GM21529 (cell line): ENCODE data around the gene XG.
A peak's percentile ranks its signal among the peaks of the same experiment; 100 is the strongest.

ENCODE experiments used
- ATAC-seq: cut with Tn5 transposase; IDR thresholded peaks from one replicate; pipeline ENCODE4 v1.9.1; 2021; ENCODE audit not compliant: unreplicated experiment

XG gene

DNA sequence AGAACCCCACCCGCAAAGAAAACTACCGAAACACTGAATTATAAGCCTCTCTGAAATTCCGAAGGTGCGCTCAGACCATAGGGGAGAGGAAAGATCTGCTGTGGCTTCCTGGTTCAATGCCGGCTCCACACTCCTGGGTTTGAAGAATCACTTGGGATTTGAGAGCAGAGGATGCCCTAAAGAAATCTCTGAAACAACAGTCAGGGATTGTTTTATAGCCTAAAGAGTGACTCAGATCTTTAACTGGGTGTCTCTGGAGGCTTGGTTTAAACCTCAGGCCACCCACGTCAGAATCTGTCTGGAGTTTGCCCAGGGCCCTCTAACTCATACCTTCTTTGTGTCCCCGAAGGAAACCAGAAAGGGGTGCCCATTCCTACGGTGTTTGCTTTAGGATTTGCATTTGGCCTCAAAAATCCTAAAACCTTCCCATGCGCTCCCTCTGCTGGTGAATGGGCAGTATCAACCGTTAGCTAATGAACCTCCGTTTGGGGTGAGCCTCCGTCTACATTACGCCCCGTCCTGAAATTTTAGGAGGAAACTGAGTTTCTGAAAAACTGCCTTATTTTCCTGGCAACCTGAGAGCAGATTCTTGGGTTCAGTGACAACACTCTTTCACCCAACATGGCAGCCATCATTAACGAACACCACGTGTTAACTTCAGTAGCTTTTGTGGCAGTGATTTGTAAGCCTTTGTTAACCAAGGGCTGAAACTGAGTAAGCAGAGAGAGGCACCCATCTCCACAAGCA, 60.5 kb downstream of the XG start:
- ATAC-seq, result peak; percentile 84

DNA sequence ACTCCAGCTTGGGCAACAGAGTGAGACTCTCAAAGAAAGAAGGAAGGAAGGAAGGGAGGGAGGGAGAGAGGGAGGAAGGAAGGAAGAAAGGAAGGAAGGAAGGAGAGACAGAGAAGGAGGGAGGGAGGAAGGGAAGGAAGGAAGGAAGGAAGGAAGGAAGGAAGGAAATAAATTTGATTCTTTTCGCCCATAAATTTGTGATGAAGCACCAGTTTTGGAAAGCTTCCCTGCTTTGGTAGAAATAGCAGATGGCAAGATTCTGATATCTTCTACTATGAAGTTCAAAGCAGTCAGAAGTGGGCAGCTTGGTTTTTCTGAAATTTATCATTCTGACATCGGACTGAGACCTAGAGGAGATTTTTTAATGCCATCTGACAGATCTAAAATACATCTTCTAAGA, 65.2 kb downstream of the XG start:
- no peak for ATAC-seq

DNA sequence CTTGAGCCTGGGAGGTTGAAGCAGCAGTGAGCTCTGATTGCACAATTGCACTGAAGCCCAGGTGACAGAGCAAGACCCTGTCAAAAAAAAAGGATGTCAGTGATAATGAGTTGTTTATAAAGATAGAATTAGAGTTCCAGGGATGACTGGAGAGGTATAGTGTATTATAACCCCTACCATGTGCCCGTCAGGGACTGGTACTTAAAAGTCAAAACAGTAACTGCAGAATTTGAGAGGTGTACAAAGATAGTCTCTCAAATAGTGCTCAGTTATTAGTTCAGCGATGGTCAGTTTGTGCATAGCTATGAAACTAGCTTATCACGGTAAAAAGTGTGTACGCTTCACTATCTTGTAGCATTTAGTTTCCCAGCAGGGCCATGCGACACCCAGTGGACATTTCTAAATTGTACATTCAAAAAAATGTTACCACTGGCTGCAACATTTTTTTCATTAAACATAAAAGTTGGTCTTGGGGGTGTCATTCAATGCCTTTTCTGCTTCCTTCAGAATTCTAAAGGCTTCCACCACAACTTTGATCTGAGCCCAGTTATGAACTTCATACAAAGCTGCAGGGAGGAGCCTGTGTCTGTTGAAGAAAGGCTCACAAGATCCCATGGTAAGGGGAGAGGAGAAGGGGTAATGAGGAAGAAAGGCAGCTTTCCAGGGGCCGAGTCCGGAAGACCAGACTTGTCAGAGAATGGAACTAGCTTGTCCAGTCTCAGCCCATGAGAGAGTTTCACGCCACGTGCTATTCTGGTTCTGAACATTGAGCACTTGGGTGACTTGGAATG, 67.7 kb downstream of the XG start:
- no peak for ATAC-seq

DNA sequence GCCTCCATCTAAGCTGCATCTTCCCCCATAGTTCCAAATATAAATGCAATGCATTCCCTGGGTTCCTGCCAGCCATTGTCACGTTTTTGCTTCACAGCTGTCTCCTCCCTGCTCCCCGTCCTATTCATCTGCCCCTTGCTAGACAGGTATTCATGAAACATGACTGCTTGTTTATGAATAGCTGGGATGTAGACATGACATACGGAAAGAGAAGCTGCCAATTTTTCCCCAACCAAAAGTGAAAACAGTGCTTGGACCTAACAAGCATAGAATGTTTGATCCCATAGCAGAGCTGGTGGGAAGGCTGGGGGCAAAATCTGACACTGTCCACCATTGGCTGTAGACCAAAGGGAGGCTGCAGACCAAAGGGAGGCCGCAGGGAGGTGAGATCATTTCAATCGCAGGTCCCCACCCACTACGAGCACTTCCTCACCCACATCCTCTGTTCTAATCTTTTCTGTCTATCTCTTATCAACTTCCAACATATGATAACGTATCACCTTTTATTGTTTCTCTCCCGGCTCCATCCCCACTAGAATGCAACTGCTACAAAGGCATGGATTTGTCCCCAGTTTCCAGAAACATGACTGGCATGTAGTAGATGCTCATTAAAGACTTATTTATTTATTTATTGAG, 68.4 kb downstream of the XG start:
- no peak for ATAC-seq

DNA sequence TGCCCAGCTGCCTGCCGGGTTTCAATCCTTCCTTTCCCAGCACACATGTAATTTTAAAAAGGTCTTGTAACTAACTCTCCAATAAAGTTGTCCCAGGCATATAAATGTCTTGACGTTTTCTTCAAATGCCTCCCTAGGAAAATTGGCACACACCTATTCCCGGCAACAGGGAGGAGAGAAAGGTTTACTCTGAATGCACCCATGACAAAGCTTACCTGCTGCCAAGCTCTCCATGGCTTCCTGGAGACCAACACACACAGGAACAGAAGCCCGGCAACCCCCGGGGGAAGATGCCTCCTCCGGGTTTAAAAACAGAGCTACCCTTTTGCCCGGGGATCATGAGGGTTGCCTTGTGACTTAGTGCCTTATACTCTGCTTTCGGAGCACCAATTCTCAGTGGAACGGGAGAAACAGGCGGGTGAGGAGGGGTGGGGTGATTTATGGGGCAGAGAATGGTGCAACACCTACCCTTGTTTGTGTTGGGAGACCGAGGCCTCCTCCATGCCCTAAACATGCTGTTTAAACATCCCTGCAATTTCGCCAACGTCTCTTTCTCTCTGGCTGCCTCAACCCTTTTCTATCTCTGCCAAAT, 72.1 kb downstream of the XG start:
- no peak for ATAC-seq

DNA sequence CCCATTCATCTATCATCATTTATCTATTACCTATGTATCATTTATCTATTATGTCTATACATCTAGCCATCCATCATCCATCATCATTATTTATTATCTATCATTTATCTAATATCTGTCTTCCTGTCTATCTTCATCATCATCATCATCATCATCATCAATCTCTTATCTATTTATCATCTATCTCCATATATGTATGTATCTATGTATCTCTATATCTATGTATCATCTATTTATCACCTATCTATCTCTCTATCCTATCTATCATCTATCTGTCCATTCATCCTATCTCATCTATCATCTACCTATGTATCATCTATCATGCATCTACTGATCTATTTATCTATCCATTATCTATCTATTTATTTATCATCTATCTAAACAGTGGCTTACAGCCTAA, 73.0 kb downstream of the XG start:
- no peak for ATAC-seq

DNA sequence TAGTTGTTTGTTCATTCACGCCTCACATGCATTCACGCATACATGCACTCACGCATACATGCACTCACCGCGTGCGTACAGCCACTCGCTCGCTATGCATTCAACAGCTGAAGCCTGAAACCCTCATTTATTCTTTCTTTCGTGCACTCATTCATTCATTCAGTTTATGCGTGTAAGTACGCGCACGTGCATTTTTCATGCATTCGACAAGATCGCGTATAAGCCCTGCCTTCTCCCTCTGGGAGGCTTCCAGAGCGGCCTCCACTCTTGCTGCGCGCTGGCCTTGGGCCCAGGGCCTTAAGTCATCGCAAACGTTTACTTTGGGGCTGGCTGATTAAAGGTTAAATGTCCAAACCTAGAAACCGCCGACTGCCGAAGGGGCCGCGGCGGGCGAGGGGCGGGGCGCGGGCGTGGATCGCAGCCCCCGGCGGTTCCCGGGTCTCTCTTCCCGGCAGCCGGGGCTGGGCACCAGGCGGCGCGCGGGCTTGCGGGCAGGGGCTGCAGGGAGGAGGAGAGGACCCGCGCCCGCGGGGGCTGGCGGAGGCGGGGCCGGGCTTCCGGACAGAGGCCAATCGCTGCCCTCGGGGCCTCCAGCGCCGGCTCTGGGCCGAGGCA, 76.6 kb downstream of the XG start, which contains the start of gene GYG2:
GYG2 (plus strand) TSS at position 587 of the 615 bp plus-strand sequence. CDS start 1,259 bp downstream, outside the sequence.
- ATAC-seq, result no peak

DNA sequence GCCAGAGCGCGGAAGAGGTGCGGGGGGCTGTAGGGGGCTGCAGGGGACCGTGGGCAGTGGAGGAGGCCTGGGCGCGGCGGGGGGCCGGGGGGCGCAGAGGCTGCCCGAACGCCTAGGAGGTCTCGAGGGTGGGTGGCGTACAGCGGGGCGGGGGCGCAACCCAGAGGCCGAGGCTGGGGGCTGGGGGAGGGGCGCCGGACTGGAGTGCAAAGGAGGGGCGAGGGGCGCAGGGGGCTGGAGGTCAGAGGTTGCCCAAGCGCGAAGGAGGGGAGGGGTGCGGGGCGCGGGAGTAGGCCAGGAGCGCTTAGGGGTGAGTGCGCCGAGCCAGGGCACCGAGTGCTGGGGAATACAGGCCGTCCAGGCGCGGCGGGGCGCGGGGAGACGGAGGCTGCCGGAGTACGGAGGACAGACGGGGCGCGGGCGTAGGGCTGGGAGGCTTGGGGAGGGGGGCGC, 77.1 kb downstream of the XG start:
- ATAC-seq, result no peak

DNA sequence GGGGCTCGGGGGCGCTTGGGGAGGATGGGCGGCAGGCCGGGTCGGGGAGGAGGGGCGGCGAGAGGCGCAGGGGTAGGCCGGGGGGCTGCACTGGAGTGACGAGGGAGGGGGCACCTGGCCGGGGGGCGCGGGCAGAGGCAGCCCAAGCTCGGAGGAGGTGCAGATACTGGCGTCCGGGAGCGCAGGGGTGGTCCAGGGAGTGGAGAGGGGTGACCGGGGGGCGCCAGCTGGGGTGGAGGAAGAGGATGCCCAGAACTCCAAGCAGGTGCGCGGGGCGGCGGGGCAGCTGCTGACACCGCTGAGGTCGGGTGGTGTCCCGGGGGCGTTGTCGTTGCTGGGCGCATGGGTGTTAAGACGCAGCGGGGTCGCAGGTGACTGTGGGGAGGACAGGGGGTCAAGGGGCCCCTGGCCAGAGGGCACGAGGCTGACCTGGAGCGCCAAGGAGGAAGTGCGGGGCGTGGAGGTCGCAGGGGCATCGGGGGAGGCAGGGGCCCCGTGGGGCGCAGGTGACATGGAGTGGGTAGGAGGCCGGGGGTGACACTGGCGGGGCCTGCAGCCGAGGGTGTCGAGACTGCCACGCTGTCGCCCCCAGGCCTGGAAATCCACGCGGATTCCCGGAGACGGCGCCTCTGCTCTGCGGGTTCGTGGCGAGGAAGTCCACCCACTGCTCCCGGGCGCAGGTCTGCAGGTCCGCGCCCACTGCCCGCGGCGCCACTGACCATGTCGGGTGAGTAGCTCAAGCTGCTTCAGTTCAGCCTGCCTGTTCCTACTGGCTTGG, 77.8 kb downstream of the XG start:
- ATAC-seq, result no peak

DNA sequence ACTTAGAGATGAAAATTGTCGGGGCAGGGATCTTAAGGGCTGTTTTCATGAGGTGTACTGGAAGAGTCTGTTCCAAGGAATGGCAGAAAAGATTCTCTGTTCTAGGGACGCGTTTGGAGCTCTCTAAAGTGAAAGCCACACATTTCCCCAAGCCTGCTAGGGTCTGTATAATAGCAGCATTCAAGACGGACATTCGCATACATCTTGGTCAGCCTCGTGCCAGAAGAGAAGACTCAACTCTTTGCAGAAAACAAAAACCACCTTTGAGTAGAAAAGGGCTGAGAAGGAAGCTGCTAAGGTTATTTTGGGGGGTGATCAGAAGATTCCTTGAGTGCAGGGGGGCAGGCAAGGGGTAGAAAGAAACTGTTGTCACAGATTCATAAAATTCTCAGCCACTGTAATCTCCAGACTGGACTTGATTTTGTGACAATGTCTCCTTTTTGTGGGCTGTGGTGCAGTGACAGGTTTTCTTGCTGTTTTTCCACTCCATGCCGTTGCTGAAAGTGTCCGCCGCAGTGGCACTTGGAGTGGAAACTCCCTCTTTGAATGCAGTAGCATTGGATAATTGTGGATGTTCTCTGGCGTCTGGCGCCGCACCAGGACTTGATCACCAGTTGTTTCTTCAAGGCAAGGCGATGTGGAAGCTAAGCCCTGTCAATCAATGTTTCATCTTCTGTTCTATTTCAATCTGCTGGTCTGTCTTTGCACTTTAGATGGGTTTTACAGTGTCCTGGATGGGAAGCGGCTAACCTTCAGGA, 79.8 kb downstream of the XG start:
- ATAC-seq, result no peak

DNA sequence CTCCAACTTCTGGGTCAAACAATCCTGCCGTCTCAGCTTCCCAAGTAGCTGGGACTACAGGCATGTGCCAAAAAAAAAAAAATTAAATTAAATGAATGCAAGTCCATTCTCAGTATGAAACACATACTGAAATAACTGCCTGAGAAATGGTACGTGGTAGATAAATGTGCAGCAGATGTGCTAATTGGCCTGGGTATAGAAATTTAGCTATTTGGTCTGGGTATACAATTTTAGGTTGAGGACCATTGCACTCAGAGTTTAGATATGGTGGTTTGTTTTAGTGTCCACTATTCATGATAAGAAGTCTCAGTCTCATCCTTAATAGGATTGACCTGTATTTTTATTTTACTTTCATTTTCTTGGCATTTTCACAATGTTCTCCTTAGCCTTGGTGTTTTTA, 86.1 kb downstream of the XG start:
- ATAC-seq, result no peak

DNA sequence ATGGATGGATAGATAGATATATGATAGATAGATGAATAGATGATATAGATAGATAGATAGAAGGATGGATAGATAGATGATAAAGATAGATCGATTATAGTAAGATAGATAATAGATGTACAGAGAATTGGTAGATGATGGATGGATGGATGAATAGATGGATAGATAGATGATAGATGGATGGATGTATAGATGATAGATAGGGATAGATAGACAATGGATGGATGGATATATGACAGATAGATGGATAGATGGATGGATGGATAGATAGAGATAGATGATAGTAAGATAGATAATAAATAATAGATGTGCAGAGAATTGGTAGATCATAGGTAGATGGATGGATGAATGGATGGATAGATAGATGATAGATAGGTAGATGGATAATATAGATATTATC, 89.1 kb downstream of the XG start:
- no peak for ATAC-seq

DNA sequence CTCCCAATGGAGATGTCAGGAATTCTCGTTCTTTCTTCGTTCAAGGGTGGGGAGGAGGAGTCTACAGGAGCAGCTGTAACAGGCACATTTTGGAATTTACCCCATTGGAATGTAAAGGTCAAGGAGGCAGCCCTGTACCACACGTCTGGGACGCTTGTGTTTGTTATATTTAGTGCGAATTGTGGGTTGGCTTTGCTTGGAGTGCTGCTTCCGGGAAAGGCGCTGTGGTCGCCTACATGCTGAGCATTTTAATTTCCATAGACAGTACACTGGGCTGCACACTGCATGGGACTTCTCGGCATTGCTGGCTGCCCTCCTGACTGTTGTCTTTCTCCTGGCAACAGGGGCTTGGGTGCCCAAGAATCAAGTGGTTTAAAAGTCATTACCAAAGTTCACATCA, 89.7 kb downstream of the XG start:
- no peak for ATAC-seq

DNA sequence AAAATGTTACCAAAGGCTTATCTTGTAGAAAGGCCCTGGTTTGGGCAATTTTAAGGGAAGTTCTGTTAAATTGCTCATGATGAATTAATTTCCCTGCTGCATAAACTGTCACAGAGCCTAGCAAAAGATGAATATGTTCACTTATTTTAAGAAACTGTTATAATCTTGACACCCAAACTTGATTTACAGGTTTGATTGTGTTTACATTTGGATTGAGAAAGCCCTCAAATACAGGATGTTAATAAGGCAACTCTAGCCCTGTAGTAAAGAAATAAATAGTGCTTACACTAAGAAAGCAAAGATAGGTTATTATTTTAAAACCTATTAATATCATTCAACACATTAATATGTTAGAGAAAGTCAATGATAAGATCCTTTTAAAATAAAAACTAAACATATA, 95.2 kb downstream of the XG start:
- no peak for ATAC-seq

DNA sequence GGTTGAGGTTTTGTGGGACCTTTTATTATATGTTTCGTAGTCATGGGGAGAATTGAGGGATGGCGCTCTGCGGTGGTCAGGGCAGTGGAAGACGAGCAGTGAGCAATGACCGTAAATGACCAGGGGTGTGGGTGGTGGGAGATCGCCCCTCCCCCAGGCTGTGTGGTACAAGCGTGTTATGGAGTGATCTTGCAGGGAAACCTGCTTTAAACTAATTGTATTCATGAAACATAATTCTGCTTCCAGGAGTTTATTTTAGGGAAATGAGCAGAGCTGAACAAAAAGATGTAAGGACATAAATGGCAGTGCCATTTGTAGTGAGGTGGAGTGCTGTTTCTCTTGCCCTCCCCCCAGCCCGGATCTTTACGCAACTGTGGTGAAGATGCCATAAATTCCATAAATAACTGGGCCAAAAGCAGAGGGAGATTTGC, 97.0 kb downstream of the XG start:
- no peak for ATAC-seq

DNA sequence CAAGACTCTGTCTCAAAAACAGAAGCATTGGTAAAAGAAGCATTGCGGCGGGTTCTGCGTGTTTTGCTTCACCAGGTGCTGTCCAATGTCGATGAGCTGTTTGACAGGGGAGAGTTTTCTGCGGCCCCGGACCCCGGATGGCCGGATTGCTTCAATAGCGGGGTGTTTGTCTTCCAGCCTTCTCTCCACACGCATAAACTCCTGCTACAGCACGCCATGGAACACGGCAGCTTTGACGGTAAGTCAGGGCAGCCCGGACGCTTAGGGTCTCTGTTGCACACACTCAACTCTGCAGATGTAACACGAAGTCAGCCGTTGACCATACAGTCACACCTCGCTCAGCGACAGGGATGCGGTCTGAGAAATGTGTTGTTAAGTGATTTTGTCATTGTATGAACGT, 103.1 kb downstream of the XG start:
- ATAC-seq, result no peak

DNA sequence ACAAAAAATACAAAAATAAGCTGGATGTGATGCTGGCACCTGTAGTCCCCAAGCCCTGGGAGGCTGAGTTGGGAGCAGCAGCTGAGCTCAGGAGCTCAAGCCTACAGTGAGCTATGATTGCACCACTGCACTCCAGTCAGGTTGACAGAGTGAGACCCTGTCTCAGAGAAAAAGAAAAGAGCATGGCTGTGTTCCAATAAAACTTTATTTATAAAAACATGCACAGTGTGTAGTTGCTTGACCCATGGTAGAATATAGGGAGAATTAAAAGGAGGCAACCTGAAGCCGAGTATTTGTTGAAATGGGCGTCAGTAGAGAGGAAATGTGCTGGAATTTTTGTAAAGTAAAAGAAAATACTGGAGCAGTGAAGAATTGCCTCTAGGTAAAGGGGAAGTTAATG, 103.9 kb downstream of the XG start:
- no peak for ATAC-seq

DNA sequence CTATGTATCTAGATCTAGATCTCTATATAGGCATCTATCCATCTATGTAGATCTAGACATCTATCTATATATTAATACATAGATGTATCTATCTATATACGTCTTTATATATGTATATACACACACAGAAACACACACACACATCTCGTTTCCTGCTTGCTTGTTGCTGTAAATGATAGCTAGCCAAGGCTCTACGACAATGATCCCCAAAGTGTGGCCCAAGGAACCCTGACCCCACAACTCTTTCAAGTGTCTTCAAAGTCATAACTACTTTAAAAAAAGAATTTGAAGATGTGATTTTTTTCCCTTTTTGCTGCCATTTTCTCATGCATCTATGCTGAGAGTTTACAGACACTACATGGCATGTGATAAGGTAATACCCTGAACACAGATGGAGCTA, 105.7 kb downstream of the XG start:
- ATAC-seq, result no peak

DNA sequence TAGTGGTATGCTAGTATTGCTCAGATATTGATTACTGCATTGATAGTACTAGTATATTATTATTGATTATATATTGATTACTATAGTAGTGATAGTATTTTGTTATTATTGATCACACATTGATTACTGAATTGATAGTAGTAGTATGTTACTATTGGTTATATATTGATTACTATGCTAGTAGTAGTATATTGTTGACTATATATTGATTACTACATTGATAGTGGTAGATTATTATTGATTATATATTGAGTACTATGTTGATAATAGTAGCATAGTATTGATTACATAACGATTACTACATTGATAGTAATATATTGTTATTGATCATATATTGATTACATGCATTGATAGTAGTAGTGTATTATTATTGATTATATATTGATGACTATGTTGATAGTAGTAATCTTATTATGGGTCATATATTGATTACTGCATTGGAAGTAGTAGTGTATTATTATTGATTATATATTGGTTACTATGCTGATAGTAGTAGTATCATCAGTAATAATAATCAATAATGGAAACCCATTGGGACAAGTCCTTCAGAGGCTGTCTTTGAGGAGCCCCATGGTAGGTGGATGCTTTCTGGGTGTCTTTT, 107.5 kb downstream of the XG start:
- no peak for ATAC-seq
